Muscle layer of colon (tissue), 2 donors: ENCODE measurements around the gene APCDD1.
"Not testable (repeated sequence)": the region's sequence is repeated elsewhere in the genome, so short reads cannot be mapped to it uniquely, and the experiment has no call there.

ENCODE experiments used
- H3K27ac ChIP-seq: one replicate; pipeline ENCODE4 v1.7.0; 2013; ENCODE audit warnings: low read depth, mild to moderate bottlenecking, low read length, moderate library complexity
- H3K27me3 ChIP-seq, 2 donors: one replicate each; pipeline ENCODE4 v1.7.0; 2013; ENCODE audit warnings: low read length in 2 of 2, mild to moderate bottlenecking in 2 of 2; ENCODE audit not compliant: insufficient read depth in 2 of 2, control insufficient read depth in 1 of 2
- H3K36me3 ChIP-seq: one replicate; pipeline ENCODE4 v1.7.0; 2013; ENCODE audit warnings: mild to moderate bottlenecking, low read length; ENCODE audit not compliant: insufficient read depth
- H3K4me1 ChIP-seq: one replicate; pipeline ENCODE4 v1.7.0; 2013; ENCODE audit warnings: mild to moderate bottlenecking, low read length; ENCODE audit not compliant: insufficient read depth
- H3K4me3 ChIP-seq, 2 donors: one replicate each; pipeline ENCODE4 v1.7.0; 2013; ENCODE audit warnings: low read length in 2 of 2, low read depth in 1 of 2, mild to moderate bottlenecking in 1 of 2, moderate library complexity in 1 of 2
- H3K9ac ChIP-seq: one replicate; pipeline ENCODE4 v1.7.0; 2013; ENCODE audit warnings: low read length
- H3K9me3 ChIP-seq: one replicate; pipeline ENCODE4 v1.7.0; 2013; ENCODE audit warnings: mild to moderate bottlenecking, low read length
- donor health status: abdominal sarcoma.
- donor health status: Adenocarcinoma of cecum.

The APCDD1 gene

DNA sequence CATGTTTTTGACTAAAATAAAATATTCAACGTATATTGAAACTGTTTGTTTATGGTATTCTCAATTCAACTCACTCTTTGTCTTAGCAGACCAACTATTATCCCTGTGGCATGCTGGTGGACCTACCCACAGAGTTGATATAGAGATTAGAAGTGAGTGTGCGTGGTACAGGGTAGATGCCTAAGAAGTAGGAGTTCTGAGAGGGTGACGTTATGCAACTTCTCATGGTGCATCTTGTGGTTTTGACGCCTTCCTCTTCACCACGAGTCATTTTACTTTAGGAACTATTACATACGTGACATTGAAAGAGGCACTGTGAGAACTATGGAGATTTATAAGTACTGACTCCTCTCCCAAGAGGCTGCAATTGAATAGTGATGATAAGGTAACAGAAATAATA, 44.8 kb downstream of the APCDD1 start:
- no peaks in the 10 kb centered on the region for H3K4me1 ChIP-seq
- no peak overlapping the region for H3K9ac ChIP-seq
- H3K27ac ChIP-seq, result no peak overlapping the region
- no peaks in the 10 kb centered on the region for H3K36me3 ChIP-seq
- H3K27me3 ChIP-seq, result no peaks in the 10 kb centered on the region
- H3K9me3 ChIP-seq, result no peaks in the 10 kb centered on the region
- H3K4me3 ChIP-seq, result no peak overlapping the region

DNA sequence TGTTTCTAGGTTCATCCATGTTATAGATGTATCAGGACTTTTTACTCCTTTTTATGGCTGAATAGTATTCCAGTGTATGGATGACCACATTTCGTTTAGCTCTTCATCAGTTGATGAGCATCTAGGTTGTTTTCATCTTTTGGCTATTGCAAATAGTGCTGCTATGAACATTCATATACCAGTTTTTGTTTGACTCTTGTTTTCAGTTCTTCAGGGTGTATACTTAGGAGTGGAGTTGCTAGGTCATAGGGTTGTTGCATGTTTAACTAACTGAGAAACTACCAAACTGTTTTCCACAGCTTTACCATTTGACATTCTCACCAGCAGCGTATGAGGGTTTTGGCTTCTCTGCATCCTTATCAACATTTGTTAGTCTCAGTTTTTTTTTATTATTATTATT, 45.6 kb downstream of the APCDD1 start:
- Histone ChIP-seq H3K4me1 (no peaks in the 10 kb centered on the region), H3K9me3 (no peaks in the 10 kb centered on the region), H3K27ac (no peak overlapping the region), H3K27me3 (no peaks in the 10 kb centered on the region), H3K9ac (no peak overlapping the region), H3K36me3 (no peaks in the 10 kb centered on the region), H3K4me3 (no peak overlapping the region)

- no peaks in the 10 kb centered on the region for H3K36me3 ChIP-seq
- H3K4me3 ChIP-seq, result no peak overlapping the region
- H3K9me3 ChIP-seq, result no peaks in the 10 kb centered on the region
- H3K9ac ChIP-seq, result no peak overlapping the region
- no peaks in the 10 kb centered on the region for H3K27me3 ChIP-seq
- no peak overlapping the region for H3K27ac ChIP-seq
- no peaks in the 10 kb centered on the region for H3K4me1 ChIP-seq
These were observed 50.3 kb downstream of the APCDD1 start for GRCh38 chr18:10504723-10505122.

DNA sequence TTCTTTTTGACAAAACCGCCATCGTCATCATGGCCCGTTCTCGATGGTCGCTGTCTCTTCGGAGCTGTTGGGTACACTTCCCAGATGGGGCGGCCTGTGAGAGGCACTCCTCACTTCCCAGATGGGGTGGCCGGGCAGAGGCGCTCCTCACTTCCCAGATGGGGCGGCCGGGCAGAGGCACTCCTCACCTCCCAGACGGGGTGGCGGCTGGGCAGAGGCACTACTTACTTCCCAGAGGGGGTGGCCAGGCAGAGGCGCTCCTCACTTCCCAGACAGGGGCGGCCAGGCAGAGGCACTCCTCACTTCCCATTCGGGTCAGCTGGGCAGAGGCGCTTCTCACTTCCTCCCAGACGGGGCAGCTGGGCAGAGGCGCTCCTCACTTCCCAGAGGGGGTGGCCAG, 51.5 kb downstream of the APCDD1 start:
- H3K9me3 ChIP-seq, H3K9ac ChIP-seq: not testable (repeated sequence)

DNA sequence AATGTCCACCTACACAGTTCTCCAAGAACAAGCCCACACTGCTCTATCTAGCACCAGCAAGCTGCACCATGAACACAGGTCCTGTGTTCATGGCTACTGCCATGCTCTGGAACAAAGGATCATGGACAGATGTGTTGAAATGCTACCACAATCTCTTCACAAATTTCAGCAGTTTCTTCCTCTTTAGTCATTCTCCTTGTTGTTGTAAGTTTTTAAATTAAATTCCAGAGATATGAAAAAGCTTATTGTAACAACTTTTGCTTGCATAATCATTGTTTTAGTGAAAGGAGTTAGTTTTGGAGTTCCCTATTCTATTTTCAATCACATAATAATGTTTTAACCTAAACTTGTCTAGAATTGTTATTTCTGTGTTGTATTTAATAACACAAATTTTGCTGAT, 54.2 kb downstream of the APCDD1 start:
- H3K9ac ChIP-seq, result no peak overlapping the region
- no peak overlapping the region for H3K4me3 ChIP-seq
- H3K4me1 ChIP-seq, result no peaks in the 10 kb centered on the region
- no peaks in the 10 kb centered on the region for H3K36me3 ChIP-seq
- H3K27ac ChIP-seq, result no peak overlapping the region
- no peaks in the 10 kb centered on the region for H3K27me3 ChIP-seq
- no peaks in the 10 kb centered on the region for H3K9me3 ChIP-seq

More for the DNA sequence above, 51.5 kb downstream of the APCDD1 start:
- not testable (repeated sequence) for H3K36me3 ChIP-seq, H3K4me3 ChIP-seq, H3K27ac ChIP-seq, H3K4me1 ChIP-seq, H3K27me3 ChIP-seq

GRCh38 chr18:10511236-10511635, 56.8 kb downstream of the APCDD1 start:
- Histone ChIP-seq H3K4me1 (no peaks in the 10 kb centered on the region), H3K27ac (no peak overlapping the region), H3K9me3 (no peaks in the 10 kb centered on the region)

GRCh38 chr18:10514082-10514481, 59.6 kb downstream of the APCDD1 start:
- Histone ChIP-seq H3K27ac (no peak overlapping the region), H3K4me1 (peaks cover 12% of the 10 kb centered on the region), H3K9ac (no peak overlapping the region)

More at GRCh38 chr18:10511236-10511635, 56.8 kb downstream of the APCDD1 start:
- H3K36me3 ChIP-seq, result no peaks in the 10 kb centered on the region
- H3K4me3 ChIP-seq, result no peak overlapping the region
- no peak overlapping the region for H3K9ac ChIP-seq
- no peaks in the 10 kb centered on the region for H3K27me3 ChIP-seq

GRCh38 chr18:10514601-10515000, 60.2 kb downstream of the APCDD1 start:
- Histone ChIP-seq H3K9me3 (no peaks in the 10 kb centered on the region), H3K27ac (no peak overlapping the region), H3K9ac (no peak overlapping the region), H3K4me1 (peaks cover 17% of the 10 kb centered on the region), H3K4me3 (no peak overlapping the region), H3K27me3 (no peaks in the 10 kb centered on the region), H3K36me3 (no peaks in the 10 kb centered on the region)

More at GRCh38 chr18:10514082-10514481, 59.6 kb downstream of the APCDD1 start:
- Histone ChIP-seq H3K36me3 (no peaks in the 10 kb centered on the region), H3K27me3 (no peaks in the 10 kb centered on the region), H3K4me3 (no peak overlapping the region), H3K9me3 (no peaks in the 10 kb centered on the region)

DNA sequence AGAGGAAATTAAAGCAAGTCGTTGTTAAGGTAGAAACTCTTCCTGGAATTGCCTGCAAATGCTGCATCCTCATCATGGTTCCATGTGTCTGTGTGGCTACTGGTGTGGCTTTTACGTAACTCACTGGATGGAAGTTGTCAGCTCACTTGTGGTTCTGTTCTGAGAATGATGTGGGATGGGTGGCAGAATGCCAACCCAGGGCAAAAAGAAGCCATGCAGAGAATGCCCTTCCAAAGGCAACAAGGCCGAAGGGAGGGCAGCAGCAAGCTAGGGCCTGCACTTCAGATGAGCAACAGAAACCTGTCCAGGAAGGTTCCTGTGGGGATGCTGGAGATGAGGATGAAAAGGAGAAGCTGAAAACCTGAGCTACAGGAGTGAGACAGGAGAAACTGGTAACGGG, 61.0 kb downstream of the APCDD1 start:
- Histone ChIP-seq H3K27ac (no peak overlapping the region), H3K9me3 (no peaks in the 10 kb centered on the region), H3K36me3 (no peaks in the 10 kb centered on the region), H3K9ac (no peak overlapping the region), H3K4me1 (peaks cover 25% of the 10 kb centered on the region), H3K4me3 (no peak overlapping the region), H3K27me3 (no peaks in the 10 kb centered on the region)

DNA sequence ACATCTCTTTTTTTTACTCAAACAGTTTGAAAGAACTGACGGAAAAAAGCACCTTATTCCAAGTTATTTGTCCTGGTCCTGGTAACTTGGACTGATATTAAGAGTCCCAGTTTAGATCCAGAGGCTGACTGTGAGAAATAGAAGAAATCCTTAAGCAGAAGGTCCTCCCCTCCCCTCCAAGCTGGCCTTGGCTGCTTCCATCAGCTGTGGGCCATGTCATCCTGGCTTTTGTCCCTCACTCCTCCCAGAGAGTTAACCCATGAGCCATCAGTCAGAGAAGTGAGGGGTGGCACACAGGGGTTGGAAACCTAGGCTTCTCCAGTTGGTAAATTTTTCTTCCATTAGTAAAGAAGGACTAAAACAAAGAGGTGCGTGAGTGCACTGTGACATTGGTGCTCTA, 61.6 kb downstream of the APCDD1 start:
- Histone ChIP-seq H3K4me3 (no peak overlapping the region), H3K36me3 (no peaks in the 10 kb centered on the region), H3K27me3 (no peaks in the 10 kb centered on the region), H3K9me3 (no peaks in the 10 kb centered on the region), H3K27ac (no peak overlapping the region), H3K9ac (no peak overlapping the region), H3K4me1 (peaks cover 25% of the 10 kb centered on the region)

- Histone ChIP-seq H3K9me3 (no peaks in the 10 kb centered on the region), H3K4me3 (no peak overlapping the region), H3K4me1 (peaks cover 25% of the 10 kb centered on the region), H3K9ac (no peak overlapping the region), H3K27me3 (no peaks in the 10 kb centered on the region), H3K36me3 (no peaks in the 10 kb centered on the region), H3K27ac (no peak overlapping the region)
These were observed 64.3 kb downstream of the APCDD1 start for GRCh38 chr18:10518595-10519255.

DNA sequence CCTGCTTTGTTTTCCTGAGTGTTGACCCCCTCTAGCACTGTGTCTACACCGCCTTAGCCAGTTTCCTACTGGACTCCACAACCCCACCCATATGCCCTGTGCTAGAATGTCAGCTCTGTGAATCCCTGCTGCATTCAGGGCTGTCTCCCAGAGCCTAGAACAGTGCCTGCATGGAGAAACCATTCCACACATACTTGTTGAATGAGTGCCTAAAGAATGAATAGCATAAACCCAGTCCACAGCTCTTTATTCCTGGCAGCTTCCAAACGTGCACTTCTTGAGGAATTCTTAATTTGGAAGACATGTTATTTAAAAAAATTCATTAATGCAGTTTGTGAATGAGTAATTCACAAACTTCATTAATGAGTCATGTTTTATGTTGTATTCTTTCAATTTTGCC, 64.9 kb downstream of the APCDD1 start:
- no peak overlapping the region for H3K4me3 ChIP-seq
- peaks cover 29% of the 10 kb centered on the region for H3K4me1 ChIP-seq
- no peak overlapping the region for H3K27ac ChIP-seq
- H3K27me3 ChIP-seq, result no peaks in the 10 kb centered on the region
- no peaks in the 10 kb centered on the region for H3K9me3 ChIP-seq
- no peaks in the 10 kb centered on the region for H3K36me3 ChIP-seq
- no peak overlapping the region for H3K9ac ChIP-seq
